IMR-90 (cell line): ENCODE results near the gene CHPF. TPM values are rescaled to one million over a fixed set of nuclear protein-coding genes. Genes with fewer than 3 reads are reported as not detected.

Experiments
- ATAC-seq: fragments of 200-7000 bp; cut with Tn5 transposase; 2 replicates; pipeline ENCODE4 v1.9.1; 2020; ENCODE audit warnings: low read depth, mild to moderate bottlenecking, moderate library complexity
- BruUV-seq: library from RNA; stranded (reverse); fragments of 400-500 nt; replicated peaks from 2 replicates; lab custom pipeline; 2021; lab: Mats Ljungman, UMichigan
- CTCF ChIA-PET: fragments of 300-600 bp; formaldehyde crosslinking; extraction: SDS; loops from one replicate; lab custom pipeline; 2021; ENCODE audit warnings: antibody characterized with exemption; lab: Yijun Ruan, JAX
- POLR2A ChIA-PET: fragments of 300-600 bp; sonication (Branson Sonifier 250); formaldehyde crosslinking; loops from one replicate; lab custom pipeline; 2022; ENCODE audit warnings: antibody characterized with exemption; ENCODE audit not compliant: unreplicated experiment; lab: Charles Lee
- DNase-seq: peaks from one replicate; pipeline ENCODE4 v3.0.0; 2013
- H2AFZ ChIP-seq: replicated peaks from 2 replicates; pipeline ENCODE3; 2013; ENCODE audit warnings: low read length, mild to moderate bottlenecking; ENCODE audit not compliant: poor library complexity
- H2AK5ac ChIP-seq: 2 replicates; pipeline ENCODE4 v1.6.1; 2013; ENCODE audit warnings: low read depth, low read length, inconsistent platforms
- H2AK9ac ChIP-seq: replicated peaks from 2 replicates; pipeline ENCODE3; 2013; ENCODE audit warnings: mild to moderate bottlenecking, low read depth, low read length, moderate library complexity; ENCODE audit not compliant: poor library complexity
- H2BK120ac ChIP-seq: 2 replicates; pipeline ENCODE4 v1.6.1; 2013; ENCODE audit warnings: low read depth, low read length, inconsistent platforms
- H2BK15ac ChIP-seq: 3 replicates; pipeline ENCODE4 v1.6.1; 2013; ENCODE audit warnings: low read depth, low read length, inconsistent platforms
- H2BK20ac ChIP-seq: 2 replicates; pipeline ENCODE4 v1.6.1; 2013; ENCODE audit warnings: low read depth, mild to moderate bottlenecking, inconsistent platforms, low read length, moderate library complexity
- H2BK5ac ChIP-seq: 2 replicates; pipeline ENCODE4 v1.6.1; 2013; ENCODE audit warnings: mild to moderate bottlenecking, low read depth, low read length, inconsistent platforms; ENCODE audit not compliant: poor library complexity, severe bottlenecking
- H3K14ac ChIP-seq: replicated peaks from 2 replicates; pipeline ENCODE4 v1.6.1; 2013; ENCODE audit warnings: low read depth, low read length, inconsistent platforms
- H3K18ac ChIP-seq: 2 replicates; pipeline ENCODE4 v1.6.1; 2013; ENCODE audit warnings: low read depth, low read length, control low read depth
- H3K23ac ChIP-seq: 2 replicates; pipeline ENCODE4 v1.6.1; 2013; ENCODE audit warnings: low read depth, low read length, inconsistent platforms
- H3K27ac ChIP-seq: 2 replicates; pipeline ENCODE4 v1.5.1; 2013; ENCODE audit warnings: mild to moderate bottlenecking, control low read depth, low read length; ENCODE audit not compliant: insufficient read depth
- H3K27me3 ChIP-seq: 2 replicates; pipeline ENCODE4 v1.6.1; 2013; ENCODE audit warnings: low read length; ENCODE audit not compliant: control insufficient read depth, insufficient read depth
- H3K36me3 ChIP-seq: 2 replicates; pipeline ENCODE4 v1.6.1; 2013; ENCODE audit warnings: low read length, mixed read lengths; ENCODE audit not compliant: control insufficient read depth, insufficient read depth
- H3K4ac ChIP-seq: 2 replicates; pipeline ENCODE4 v1.6.1; 2013; ENCODE audit warnings: low read depth, low read length, inconsistent platforms
- H3K4me1 ChIP-seq: 2 replicates; pipeline ENCODE4 v1.6.1; 2013; ENCODE audit warnings: low read length, mixed read lengths; ENCODE audit not compliant: control insufficient read depth, insufficient read depth
- H3K4me2 ChIP-seq: 2 replicates; pipeline ENCODE4 v1.6.1; 2013; ENCODE audit warnings: low read depth, mild to moderate bottlenecking, control low read depth, low read length, moderate library complexity
- H3K4me3 ChIP-seq: 2 replicates; pipeline ENCODE4 v1.5.1; 2013; ENCODE audit warnings: low read depth, mild to moderate bottlenecking, control low read depth, low read length, moderate library complexity; ENCODE audit not compliant: insufficient read depth
- H3K56ac ChIP-seq: 2 replicates; pipeline ENCODE4 v1.6.1; 2013; ENCODE audit warnings: low read length, inconsistent platforms; ENCODE audit not compliant: insufficient read depth; ENCODE audit errors: extremely low read depth
- H3K79me1 ChIP-seq, 2 experiments: 2 replicates each; pipeline ENCODE4 v1.6.1; 2013; ENCODE audit warnings: low read length in 2 of 2, inconsistent platforms in 1 of 2, low read depth in 1 of 2
- H3K9ac ChIP-seq: 2 replicates; pipeline ENCODE4 v1.6.1; 2013; ENCODE audit warnings: low read depth, low read length, control low read depth
- H3K9me1 ChIP-seq: 2 replicates; pipeline ENCODE4 v1.6.1; 2013; ENCODE audit warnings: low read length, inconsistent platforms; ENCODE audit not compliant: insufficient read depth
- H3K9me3 ChIP-seq: 2 replicates; pipeline ENCODE4 v1.6.1; 2013; ENCODE audit warnings: low read length; ENCODE audit not compliant: control insufficient read depth, insufficient read depth
- H4K20me1 ChIP-seq: 2 replicates; pipeline ENCODE4 v1.6.1; 2013; ENCODE audit warnings: low read length, inconsistent platforms; ENCODE audit not compliant: insufficient read depth
- H4K5ac ChIP-seq: 2 replicates; pipeline ENCODE4 v1.6.1; 2013; ENCODE audit warnings: mild to moderate bottlenecking, low read depth, low read length, control low read depth
- H4K8ac ChIP-seq, 2 experiments: 2 replicates each; pipeline ENCODE4 v1.6.1; 2013; ENCODE audit warnings: low read depth in 2 of 2, low read length in 2 of 2, control low read depth in 1 of 2, inconsistent platforms in 1 of 2
- H4K91ac ChIP-seq: 2 replicates; pipeline ENCODE4 v1.6.1; 2013; ENCODE audit warnings: low read depth, low read length, inconsistent platforms; ENCODE audit not compliant: insufficient read depth
- BHLHE40 ChIP-seq: fragments of 150-350 bp; IDR thresholded peaks from 2 replicates; pipeline ENCODE4 v1.6.1; 2016; ENCODE audit warnings: mild to moderate bottlenecking, low read depth, low read length
- CEBPB ChIP-seq: IDR thresholded peaks from 2 replicates; pipeline ENCODE4 v1.6.1; 2012; ENCODE audit warnings: low read depth, low read length, improper control_type of control experiment
- CHD1 ChIP-seq: IDR thresholded peaks from 2 replicates; pipeline ENCODE4 v1.6.1; 2012; ENCODE audit warnings: low read depth, low read length, improper control_type of control experiment
- CTCF ChIP-seq: conservative IDR thresholded peaks from 2 replicates; pipeline ENCODE4 v1.5.1; 2012; ENCODE audit warnings: mild to moderate bottlenecking, low read depth, low read length, improper control_type of control experiment
- ELK1 ChIP-seq: fragments of 150-350 bp; IDR thresholded peaks from 2 replicates; pipeline ENCODE4 v1.6.1; 2016; ENCODE audit warnings: low read depth, mild to moderate bottlenecking, low read length, moderate library complexity, borderline replicate concordance
- FOS ChIP-seq: fragments of 150-350 bp; IDR thresholded peaks from 2 replicates; pipeline ENCODE4 v1.6.1; 2016; ENCODE audit warnings: low read depth, low read length
- MAFK ChIP-seq: IDR thresholded peaks from 2 replicates; pipeline ENCODE4 v1.6.1; 2012; ENCODE audit warnings: low read depth, low read length, improper control_type of control experiment
- MAZ ChIP-seq: IDR thresholded peaks from 2 replicates; pipeline ENCODE4 v1.6.1; 2012; ENCODE audit warnings: low read depth, mild to moderate bottlenecking, low read length, improper control_type of control experiment, moderate library complexity, borderline replicate concordance
- MXI1 ChIP-seq: IDR thresholded peaks from 2 replicates; pipeline ENCODE4 v1.6.1; 2012; ENCODE audit warnings: low read depth, mild to moderate bottlenecking, low read length, moderate library complexity, borderline replicate concordance
- NFE2L2 ChIP-seq: fragments of 150-350 bp; IDR thresholded peaks from 2 replicates; pipeline ENCODE4 v1.6.1; 2016; ENCODE audit warnings: low read depth, mild to moderate bottlenecking, low read length
- POLR2A ChIP-seq: IDR thresholded peaks from 2 replicates; pipeline ENCODE4 v1.6.1; 2012; ENCODE audit warnings: mild to moderate bottlenecking, low read depth, low read length
- RAD21 ChIP-seq: IDR thresholded peaks from 2 replicates; pipeline ENCODE4 v1.6.1; 2012; ENCODE audit warnings: low read length, improper control_type of control experiment
- RCOR1 ChIP-seq: IDR thresholded peaks from 2 replicates; pipeline ENCODE4 v1.6.1; 2012; ENCODE audit warnings: mild to moderate bottlenecking, low read length, improper control_type of control experiment; ENCODE audit not compliant: insufficient replicate concordance
- RFX5 ChIP-seq: IDR thresholded peaks from 2 replicates; pipeline ENCODE4 v1.8.0; 2012; ENCODE audit warnings: low read depth, mild to moderate bottlenecking, low read length, moderate library complexity
- WGBS, 2 experiments: methylation state at CpG; one replicate each; pipeline versions ENCODE4 v1.1.5 to v1.1.7; 2013; ENCODE audit warnings: missing lambda C conversion rate in 2 of 2; ENCODE audit not compliant: insufficient read length in 1 of 2; ENCODE audit errors: extremely low coverage in 2 of 2; 5-methylcytosine and 5-hydroxymethylcytosine counted together
- dilution Hi-C: fragments of 300-500 bp; cut with HindIII; formaldehyde crosslinking; loops from one replicate; pipeline ENCODE4 v1.14.3; 2018; ENCODE audit warnings: low sequenced_read_pairs; ENCODE audit not compliant: unreplicated experiment
- in situ Hi-C: fragments of 300-500 bp; cut with MboI; formaldehyde crosslinking; loops from 3 replicates; pipeline ENCODE4 v1.14.3; 2019; ENCODE audit warnings: low sequenced_read_pairs, inconsistent platforms, mixed read lengths
- intact Hi-C: fragments of 100-400 bp; cut with micrococcal nuclease; formaldehyde crosslinking; loops from 2 replicates; pipeline ENCODE4 v1.10.0; 2022
- polyA plus RNA-seq, 3 experiments: library from polyadenylated mRNA; depleted of rRNA; stranded (reverse); fragments of >200 nt; gene quantifications; 2 replicates each; pipeline ENCODE4 v1.2.3, GENCODE V29; 2012; ENCODE audit warnings: low replicate concordance in 1 of 3
- total RNA-seq: library from RNA; depleted of rRNA; stranded (reverse); fragments of >200 nt; gene quantifications from 2 replicates; pipeline ENCODE4 v1.2.3, GENCODE V29; 2012
- TF ChIP-seq, protein P1 (sequence below): fragments of 150-350 bp; IDR thresholded peaks from 2 replicates; pipeline ENCODE4 v1.6.1; 2017; ENCODE audit warnings: mild to moderate bottlenecking, antibody characterized with exemption, low read length, low read depth

Gene CHPF
- total and polyA plus RNA-seq, 2 of the 4 experiments (the other 2 are of a cell fraction) = 24.0 to 115 TPM

GRCh38 chr2:219499058-219499307 is 44.6 kb downstream of the CHPF start:
- no peak for DNase-seq
- CTCF ChIA-PET = interaction anchor here (0.6 to 4.1 kb wide), 3 partner anchors 11 to 488 kb away, joined by 3 to 28 read pairs (median 4); no protein-coding TSS in a partner anchor
- Histone ChIP-seq H3K27ac (peak overlapping the region; percentile 82), H3K4me2 (peak overlapping the region; percentile 75), H3K4me3 (peak overlapping the region; percentile 62), H3K56ac (peak overlapping the region; percentile 93), H2AFZ (peak overlapping the region; percentile 98), H3K18ac (peak overlapping the region; percentile 47; the same call in 1 of the 2 replicates), H2AK5ac (peak overlapping the region; percentile 79), H2AK9ac (peak overlapping the region; percentile 100), H3K14ac (peak overlapping the region; percentile 100), H2BK15ac (peak overlapping the region; percentile 36; the same call in 1 of the 3 replicates), H3K9me1 (peaks cover 12% of the 10 kb centered on the region), H4K91ac (peak overlapping the region; percentile 96), H3K27me3 (no peaks in the 10 kb centered on the region; the same call in 1 of the 2 replicates), H3K36me3 (peaks cover 14% of the 10 kb centered on the region), H2BK120ac (peak overlapping the region; percentile 60; the same call in 1 of the 2 replicates), H4K8ac (peak overlapping the region; percentile 75 to 97), H3K4ac (peak overlapping the region; percentile 99), H3K4me1 (peaks cover 15% of the 10 kb centered on the region), H2BK5ac (peak overlapping the region; percentile 89), H4K20me1 (no peaks in the 10 kb centered on the region), H3K23ac (peak overlapping the region; percentile 97), H3K9me3 (no peaks in the 10 kb centered on the region), H4K5ac (peak overlapping the region; percentile 63), H3K79me1 (peaks cover 18 to 32% of the 10 kb centered on the region in 2 experiments), H3K9ac (peak overlapping the region; percentile 91), H2BK20ac (no peak overlapping the region)
- no peak for ATAC-seq
- in situ Hi-C loops (no loop called here), intact Hi-C loops (loop anchor here (2.0 kb wide), 1 partner anchor 38 kb away; no protein-coding TSS in a partner anchor), dilution Hi-C loops (no loop called here)
- BruUV-seq = TSS peak; percentile 85
- POLR2A ChIA-PET = interaction anchor here (0.6 to 1.4 kb wide), 4 partner anchors 9 to 46 kb away, joined by 3 to 4 read pairs (median 3); no protein-coding TSS in a partner anchor
- WGBS, 2 experiments = 0% methylated on average over 3 of the region's 3 CpGs; no CpG with 5 or more reads in 1 of the 2 experiments
- TF ChIP-seq ELK1 (no peak), CTCF (no peak), MAFK (no peak), RCOR1 (no peak), FOS (no peak), RAD21 (no peak), CHD1 (no peak), BHLHE40 (no peak), RFX5 (no peak), NFE2L2 (no peak), MAZ (no peak), MXI1 (no peak), POLR2A (no peak), CEBPB (no peak)
- TF ChIP-seq, protein P1, sequence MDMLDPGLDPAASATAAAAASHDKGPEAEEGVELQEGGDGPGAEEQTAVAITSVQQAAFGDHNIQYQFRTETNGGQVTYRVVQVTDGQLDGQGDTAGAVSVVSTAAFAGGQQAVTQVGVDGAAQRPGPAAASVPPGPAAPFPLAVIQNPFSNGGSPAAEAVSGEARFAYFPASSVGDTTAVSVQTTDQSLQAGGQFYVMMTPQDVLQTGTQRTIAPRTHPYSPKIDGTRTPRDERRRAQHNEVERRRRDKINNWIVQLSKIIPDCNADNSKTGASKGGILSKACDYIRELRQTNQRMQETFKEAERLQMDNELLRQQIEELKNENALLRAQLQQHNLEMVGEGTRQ = no peak
